Esophagus muscularis mucosa (tissue), 3 donors: ENCODE results near the gene CFHR3.
"Not testable (repeated sequence)": the region's sequence is repeated elsewhere in the genome, so short reads cannot be mapped to it uniquely, and the experiment has no call there.

ENCODE experiments used
- POLR2A ChIP-seq: fragments of 450-650 bp; IDR thresholded peaks from one replicate; pipeline ENCODE4 v1.6.1; 2017; ENCODE audit warnings: antibody characterized with exemption, moderate library complexity, mild to moderate bottlenecking, low read depth
- POLR2AphosphoS5 ChIP-seq, 2 donors: sonication (generic); formaldehyde crosslinking; IDR thresholded peaks; one replicate each; pipeline ENCODE4 v1.6.1; 2017; ENCODE audit warnings: antibody characterized with exemption in 2 of 2
- TF ChIP-seq, protein P1 (sequence below), 3 experiments: fragments of 200-600 bp in 2 of 3; fragments of 450-650 bp in 1 of 3; sonication (generic) in 2 of 3; IDR thresholded peaks; one replicate each; pipeline ENCODE4 v1.5.1; 2017 to 2019; ENCODE audit warnings: antibody characterized with exemption in 3 of 3, mild to moderate bottlenecking in 2 of 3, moderate library complexity in 1 of 3

DNA sequence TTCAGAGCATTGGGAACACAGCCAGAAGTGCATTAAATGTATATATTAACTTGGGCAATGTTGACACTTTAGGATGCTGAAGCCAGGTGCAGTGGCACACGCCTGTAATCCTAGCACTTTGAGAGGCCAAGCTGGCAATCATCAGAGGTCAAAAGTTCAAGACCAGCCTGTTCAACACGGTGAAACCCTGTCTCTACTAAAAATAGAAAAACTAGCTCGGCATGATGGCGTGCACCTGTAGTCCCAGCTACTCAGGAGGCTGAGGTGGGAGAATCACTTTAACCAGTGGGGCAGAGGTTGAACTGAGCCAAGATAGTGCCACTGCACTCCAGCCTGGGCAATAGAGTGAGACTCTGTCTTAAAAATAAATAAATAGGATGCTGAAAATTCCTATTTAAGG lies 19.5 kb downstream of the CFHR3 start:
- TF ChIP-seq, protein P1, sequence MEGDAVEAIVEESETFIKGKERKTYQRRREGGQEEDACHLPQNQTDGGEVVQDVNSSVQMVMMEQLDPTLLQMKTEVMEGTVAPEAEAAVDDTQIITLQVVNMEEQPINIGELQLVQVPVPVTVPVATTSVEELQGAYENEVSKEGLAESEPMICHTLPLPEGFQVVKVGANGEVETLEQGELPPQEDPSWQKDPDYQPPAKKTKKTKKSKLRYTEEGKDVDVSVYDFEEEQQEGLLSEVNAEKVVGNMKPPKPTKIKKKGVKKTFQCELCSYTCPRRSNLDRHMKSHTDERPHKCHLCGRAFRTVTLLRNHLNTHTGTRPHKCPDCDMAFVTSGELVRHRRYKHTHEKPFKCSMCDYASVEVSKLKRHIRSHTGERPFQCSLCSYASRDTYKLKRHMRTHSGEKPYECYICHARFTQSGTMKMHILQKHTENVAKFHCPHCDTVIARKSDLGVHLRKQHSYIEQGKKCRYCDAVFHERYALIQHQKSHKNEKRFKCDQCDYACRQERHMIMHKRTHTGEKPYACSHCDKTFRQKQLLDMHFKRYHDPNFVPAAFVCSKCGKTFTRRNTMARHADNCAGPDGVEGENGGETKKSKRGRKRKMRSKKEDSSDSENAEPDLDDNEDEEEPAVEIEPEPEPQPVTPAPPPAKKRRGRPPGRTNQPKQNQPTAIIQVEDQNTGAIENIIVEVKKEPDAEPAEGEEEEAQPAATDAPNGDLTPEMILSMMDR (IDR thresholded peaks at IDR 0.05) = not testable (repeated sequence)
- TF ChIP-seq POLR2A; POLR2AphosphoS5 (IDR thresholded peaks at IDR 0.05): not testable (repeated sequence)
